NCI-H146 treated with DMSO at 0.1 percent for 48 hours (cell line): ENCODE measurements around the gene PASK.

Experiments used
- DNase-seq: peaks from one replicate; lab custom pipeline; 2025; ENCODE audit not compliant: unreplicated experiment; lab: John Stamatoyannopoulos, UW

Gene PASK

DNA sequence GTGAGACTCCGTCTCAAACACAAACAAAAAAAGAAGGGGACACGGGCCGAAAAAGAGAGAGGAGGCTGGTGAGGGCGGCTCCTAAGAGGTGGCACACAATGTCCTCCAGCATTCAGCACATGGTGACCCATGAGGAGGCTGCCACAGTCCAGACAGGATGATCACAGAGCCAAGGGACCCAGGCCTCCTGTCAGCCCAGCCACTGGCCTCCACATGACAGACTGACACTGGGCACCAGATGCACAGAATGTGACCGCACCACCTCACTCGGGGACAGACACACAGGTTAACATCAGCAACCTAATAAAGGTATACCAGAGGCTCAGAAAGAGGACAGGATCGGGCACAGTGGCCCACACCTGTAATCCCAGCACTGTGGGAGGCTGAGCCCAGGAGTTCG lies 21.0 kb downstream of the PASK start:
- no peak for DNase-seq

DNA sequence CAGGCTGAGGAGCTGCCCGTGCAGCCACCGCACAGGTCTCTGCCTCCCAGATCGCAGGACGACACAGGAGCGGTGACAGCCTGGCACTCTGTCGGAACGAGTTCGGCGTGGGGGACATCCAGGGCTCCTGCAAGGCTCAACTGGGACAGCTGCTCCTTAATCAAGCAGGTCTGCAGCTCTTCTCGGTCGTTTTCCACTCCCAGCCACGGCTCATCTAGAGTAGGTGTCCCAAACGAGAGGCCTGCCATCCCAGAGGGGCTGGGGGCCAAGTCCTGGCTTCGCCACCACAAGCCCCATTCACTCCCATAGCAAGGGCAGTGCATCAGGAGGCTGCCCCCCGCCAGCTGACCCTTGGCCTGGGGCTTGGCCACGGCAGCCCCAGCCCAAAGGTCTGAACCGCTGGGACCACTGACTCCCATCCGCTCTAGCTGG lies 22.5 kb downstream of the PASK start:
- DNase-seq = no peak

DNA sequence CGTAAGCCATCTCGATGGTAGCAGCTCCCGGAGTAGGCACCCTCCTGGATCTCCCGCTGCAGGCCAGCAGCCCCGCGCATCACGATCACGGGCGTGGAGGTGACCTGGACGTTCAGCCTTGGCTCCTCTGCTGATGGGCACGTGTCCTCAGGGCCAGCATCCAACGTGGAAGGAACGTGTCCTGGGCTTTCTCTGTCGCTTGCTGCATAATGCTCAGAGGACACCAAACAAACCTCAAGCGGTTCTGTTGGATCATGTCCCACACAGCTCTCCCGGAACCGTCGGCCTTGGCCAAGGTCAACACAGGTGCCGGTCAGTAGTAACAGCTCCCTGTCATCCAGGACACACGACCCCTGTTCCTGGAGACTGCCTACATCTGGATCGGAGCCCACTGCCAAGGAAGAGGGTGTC lies 23.1 kb downstream of the PASK start:
- DNase-seq = no peak

DNA sequence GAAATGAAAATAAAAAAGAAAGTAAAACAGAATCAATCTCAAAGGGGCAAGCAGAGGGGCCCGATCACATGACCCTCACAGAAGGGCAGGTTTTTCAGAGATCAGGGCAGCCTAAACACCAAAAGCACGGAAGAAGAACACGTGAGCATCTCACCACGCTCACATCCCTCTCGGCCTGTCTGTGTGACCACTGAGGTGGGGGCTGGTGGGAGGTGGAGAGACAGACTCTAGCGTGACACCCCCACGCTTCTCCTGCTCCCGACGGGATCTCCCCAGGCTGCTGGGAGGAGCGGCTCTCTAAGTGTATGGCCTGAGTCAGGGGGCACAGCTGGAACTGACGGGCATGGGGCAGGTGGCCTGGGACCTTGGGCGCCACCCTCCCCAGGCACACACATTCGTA lies 23.6 kb downstream of the PASK start:
- no peak for DNase-seq

DNA sequence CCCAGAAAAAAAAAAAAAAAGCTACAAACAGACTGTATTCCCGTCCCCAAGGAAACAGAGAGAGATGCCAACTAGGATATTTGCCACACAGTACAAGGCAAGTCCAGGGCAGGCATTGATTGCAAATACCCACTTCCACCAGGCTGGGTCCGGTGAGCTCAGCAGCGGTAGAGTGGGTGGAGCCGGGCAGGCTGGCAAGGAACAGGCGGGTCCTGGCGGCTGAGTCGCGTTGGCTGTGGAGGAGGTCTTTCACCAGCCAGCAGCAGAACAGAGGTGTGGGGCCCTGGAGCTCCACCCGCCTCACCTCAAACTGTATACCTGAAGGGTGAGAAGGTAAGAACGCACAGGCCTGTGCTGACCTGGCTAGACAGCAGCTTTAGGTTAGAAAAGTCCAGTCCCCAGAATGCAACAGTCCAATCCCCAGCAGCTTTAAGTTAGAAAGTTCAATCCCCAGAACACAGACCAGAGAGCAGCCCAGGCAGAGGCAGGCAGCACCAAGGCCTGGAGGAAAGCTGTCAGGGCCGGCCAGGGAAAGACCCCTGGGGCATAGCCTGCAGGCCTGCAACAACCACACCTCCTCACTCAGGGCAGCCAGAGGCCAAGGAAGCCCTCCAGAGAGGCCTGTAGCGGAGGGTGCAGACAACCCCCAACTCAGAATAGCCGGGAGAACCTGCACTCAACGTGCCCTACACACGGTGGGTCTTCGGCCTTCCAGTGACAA lies 25.3 kb downstream of the PASK start:
- DNase-seq = no peak

DNA sequence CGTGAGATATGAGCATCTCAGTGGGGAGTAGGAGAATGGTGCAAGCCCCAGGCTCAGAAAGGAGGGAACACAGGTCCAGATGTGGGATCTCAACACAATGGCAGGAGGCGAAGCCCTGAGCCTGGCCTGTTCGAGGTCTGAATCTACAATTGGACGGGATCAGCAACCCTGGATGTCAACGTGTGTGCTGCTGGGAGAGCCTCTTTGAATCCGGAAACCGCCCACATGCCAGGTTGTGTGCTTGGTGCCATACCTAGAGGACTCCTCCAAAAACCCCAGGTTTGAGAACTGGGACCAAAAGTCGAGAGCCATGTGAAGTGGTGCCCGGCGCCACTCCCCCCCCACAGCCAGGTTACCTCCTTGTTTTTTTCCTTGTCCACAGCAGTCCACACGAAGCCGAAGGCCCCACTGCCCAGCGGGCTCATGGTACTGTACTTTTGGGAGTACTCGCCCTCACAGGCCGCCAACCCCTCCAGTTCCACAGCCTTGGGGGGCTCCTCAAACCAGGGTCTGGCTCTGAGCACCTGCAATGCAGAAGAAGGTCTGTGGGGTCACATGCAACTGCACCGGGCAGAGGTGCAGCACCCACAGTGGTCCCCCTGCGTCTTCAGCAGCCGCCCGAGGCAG lies 26.8 kb downstream of the PASK start:
- DNase-seq = no peak

DNA sequence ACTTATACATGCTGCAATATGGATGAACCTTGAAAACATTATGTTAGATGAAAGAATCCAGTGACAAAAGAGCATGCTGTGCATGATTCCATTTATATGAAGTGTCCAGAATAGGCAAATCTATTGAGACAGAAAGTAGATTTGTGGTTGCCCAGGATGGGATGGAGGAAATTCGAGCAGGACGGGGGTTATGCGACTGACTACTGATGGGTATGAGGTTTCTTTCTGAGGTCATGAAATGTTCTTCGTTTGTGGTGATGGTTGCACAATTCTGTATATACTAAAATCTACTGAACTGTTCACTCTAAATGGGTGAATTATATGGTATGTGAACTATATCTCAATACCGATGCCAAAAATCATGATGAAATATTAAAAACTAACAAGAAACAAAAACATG lies 28.3 kb downstream of the PASK start:
- DNase-seq = no peak

DNA sequence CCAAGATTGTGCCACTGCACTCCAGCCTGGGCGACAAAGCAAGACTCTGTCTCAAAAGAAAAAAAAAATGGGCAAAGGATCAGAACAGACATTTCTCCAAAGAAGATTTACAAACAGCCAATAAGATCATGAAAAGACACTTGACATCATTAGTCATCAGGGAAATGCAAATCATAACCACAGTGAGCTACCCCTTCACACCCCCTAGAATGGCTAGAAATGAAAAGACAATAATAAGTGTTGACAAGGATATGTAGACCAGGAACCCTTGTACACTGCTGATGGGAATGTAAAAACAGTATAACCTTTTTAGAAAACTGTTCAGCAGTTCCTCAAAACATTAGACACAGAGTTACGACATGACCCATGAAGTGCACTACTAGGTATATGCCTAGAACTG lies 28.8 kb downstream of the PASK start:
- DNase-seq = no peak

DNA sequence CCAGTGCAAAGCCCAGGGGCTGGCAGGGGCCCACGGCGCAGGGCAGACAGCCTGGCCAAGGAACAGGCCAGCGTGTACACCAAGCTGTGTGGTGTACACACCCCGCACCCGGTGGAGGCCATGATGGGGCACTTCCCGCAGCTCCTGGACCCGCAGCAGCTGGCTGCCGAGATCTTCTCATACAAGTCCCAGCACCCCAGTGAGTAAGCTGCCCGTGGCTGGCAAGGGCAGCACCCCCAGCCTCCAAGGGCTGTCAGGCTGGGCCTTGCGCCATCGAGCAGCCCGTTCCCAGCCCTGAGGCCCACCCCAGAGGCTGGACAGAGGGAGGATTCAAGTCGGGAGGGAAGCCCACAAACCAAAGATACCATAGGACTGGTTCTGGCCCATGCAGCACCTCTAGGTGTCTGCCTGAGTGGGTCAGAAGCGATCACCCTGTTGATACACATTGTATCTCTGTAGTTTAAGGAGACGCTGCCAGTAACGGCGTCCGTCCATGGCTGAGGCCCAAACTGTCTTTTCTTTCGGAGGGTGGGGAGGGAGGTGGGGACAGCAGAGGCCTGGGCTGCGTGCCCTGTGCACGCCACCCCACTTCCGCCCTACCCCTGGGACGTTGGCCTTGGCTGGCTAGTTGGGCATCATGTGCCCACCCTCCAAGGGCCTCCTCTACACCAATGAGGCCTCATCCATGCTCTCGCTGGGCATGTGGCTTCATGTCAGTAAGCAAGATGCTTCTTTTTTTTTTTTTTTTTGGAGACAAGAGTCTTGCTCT lies 30.4 kb downstream of the PASK start:
- no peak for DNase-seq

DNA sequence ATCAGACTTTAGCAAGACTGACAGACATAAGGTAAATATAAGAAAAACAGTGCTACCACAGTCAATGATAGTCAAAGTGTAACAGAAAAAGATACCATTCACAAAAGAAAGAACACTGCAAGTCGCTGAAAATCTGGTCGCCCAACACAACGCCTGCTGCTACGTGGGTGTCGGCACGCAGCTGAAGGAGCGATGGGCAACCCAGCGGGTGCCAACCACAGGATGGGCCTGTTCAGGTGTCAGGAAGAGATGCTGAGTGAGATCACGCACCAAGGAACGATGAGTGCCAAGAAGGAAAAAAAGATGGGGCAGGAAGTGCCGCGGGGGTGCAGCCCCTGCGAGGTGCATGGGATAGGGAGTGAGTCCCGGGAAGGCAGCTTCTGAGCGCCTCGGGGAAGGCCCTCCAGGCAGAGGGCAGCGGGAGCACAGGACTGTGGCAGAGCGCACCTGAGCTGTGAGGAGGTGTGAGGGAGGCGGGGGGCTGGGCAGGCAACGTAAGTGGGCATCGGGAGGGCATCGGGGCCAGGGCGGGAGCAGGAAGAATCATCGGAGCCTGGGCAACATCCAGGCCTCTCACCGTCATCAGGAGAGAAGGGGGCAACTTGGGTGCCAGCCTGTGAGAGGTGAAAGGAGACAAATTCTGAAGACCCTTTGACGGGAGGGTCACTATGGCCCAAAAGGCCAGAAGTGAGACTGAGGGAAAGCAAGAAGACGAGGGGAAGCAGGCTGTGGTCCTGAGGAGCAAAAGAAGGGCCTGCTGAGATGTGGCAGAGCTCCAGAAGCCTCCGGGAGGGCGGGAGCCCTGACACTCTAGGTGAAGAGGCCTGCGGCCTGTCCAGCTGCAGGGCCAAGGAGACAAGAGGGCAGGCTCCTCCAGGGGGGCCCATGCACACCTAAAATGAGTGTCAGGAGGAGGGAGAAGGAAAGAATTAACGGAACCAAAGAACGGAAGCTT lies 32.4 kb downstream of the PASK start:
- DNase-seq = no peak

DNA sequence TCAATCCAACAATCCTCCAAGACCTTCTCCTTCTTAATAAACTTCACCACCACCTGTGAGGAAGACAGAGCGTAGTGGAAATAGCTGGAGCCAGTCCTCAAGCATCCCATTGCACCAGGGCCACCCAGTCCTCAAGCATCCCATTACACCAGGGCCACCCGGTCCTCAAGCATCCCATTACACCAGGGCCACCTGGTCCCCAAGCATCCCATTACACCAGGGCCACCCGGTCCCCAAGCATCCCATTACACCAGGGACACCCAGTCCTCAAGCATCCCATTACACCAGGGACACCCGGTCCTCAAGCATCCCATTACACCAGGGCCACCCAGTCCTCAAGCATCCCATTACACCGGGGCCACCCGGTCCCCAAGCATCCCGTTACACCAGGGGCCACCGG lies 33.9 kb downstream of the PASK start:
- no peak for DNase-seq

DNA sequence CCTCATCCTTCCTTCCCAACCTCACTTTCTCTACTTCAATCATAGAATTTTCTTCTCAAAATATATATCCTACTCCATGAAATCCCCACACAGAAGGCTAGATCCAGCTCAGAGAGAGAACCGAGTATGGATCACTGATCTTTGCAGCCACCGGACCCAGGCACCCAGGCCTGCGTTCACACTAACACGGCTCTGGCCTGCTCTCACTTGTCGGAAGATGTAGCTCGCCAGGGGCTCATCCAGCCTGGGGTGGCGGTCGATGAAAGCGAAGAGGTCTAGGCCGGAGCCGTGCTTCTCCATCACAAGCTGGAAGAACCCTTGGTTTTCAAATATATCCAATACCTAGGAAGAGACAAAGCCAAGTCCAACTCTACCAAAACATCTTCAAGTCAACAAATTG lies 34.4 kb downstream of the PASK start:
- no peak for DNase-seq

DNA sequence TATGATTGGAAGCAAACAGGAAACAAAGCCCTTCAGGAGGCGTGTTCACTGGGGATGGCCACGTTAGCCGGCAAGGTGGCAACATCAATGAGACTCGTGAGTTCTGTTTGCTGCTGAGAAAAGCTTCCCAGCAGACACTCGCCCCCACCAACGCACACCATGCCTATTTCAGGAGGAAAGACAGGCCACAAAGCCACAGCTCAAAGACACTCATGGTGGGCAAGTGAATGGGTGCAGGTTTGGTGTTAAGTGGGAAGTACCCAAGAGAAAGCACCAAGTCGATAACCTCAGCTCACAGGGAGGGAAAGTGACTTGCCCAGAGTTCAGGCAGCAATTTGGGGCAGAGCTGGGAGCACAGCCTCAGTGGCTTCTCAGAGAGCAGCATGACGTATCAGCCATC lies 36.7 kb downstream of the PASK start:
- no peak for DNase-seq

DNA sequence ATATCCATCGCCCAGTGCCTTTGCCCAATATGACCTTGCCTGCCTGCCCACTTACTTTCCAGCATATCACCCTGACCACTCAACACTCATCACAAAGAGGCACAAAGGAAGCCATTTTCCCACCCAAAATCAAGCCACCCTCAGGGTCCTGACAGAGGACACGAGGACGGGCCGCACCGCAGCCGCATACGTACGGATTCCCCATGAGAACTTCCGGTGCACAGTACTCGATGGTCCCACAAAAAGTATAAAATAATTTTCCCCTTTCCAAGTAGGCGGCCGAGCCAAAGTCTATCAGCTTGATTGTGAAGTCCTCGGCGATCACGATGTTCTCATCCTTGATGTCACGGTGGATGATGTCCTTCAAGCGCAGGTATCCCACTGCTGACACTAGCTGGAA lies 37.2 kb downstream of the PASK start:
- no peak for DNase-seq

DNA sequence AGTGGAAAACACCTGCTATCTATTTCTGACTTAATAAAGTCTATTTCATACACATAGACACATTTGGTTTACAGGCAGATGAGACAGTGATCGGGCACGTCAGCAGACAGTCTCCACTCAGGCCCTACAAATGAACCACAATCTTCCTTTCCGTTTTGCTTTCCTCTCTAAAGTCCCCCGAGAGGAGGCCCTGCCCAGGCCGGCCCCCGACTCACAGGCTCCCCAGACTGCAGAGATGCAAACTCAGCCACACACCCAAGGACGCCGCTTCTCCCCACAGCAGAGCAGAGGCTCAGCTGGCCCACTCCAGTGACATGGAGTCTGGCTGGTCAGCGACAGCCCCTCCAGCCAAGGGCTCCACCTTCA lies 37.8 kb downstream of the PASK start:
- DNase-seq = no peak

DNA sequence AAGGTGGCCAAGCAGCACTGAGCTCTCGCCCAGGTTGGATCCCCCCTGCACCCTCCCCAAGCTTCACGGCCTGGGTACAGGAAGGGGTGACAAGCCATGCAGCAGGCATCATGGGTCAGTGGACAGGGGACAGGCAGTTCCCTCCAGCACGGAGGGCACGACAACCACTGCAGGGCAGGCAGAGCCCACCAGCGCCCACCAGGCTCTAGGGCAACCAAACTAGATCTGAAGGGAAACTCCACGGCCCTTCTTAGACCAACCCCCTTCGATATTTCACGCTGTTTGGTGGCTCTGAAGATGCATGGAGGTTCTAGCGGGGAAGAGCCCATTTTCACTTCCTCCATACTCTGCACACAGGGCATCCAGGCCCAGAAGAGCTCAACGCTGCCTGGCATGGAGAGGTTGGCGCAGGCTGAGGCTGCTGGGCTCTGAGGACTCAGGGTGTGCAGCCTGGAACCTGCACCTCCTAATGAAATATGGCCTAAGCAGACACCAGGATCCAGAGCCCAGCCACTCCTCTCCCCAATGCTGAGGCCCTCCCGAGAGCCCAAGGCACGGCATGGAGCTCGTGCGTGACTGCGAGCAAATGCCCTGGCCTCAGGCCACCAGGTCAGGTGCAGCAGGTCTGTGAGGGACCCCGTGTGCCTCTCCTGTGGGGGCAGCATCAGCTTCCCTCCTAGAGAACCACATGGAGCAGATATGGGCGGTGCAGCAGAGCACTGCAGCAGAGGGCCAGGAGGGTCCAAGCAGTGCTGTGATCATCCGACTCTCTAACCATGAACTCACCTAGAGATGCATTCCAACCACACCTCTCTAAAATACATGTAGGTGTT lies 38.4 kb downstream of the PASK start:
- DNase-seq = no peak

DNA sequence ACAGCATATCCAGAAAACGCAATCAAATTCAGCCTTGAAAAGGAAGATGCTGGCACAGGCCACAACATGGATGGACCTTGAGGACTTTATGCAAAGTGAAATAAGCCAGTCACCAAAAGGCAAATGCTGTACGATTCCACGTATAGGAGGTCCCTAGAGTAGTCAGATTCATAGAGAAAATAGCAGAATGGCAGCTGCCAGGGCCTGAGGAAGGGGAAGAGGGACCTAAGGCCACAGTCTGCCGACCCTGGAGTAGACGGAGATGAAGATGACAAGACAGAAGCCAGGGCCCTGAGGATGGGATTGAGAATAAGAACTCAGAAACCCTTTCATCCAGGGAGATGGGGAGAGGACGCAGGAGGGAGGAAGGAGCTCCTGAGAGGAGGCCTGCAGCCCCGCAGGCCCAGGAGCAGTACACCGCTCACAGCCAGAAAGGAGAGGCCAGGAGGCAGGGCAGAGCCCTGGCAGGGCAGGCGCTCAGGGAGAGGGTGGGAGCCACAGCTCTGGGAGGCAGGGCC lies 39.1 kb downstream of the PASK start:
- DNase-seq = no peak

DNA sequence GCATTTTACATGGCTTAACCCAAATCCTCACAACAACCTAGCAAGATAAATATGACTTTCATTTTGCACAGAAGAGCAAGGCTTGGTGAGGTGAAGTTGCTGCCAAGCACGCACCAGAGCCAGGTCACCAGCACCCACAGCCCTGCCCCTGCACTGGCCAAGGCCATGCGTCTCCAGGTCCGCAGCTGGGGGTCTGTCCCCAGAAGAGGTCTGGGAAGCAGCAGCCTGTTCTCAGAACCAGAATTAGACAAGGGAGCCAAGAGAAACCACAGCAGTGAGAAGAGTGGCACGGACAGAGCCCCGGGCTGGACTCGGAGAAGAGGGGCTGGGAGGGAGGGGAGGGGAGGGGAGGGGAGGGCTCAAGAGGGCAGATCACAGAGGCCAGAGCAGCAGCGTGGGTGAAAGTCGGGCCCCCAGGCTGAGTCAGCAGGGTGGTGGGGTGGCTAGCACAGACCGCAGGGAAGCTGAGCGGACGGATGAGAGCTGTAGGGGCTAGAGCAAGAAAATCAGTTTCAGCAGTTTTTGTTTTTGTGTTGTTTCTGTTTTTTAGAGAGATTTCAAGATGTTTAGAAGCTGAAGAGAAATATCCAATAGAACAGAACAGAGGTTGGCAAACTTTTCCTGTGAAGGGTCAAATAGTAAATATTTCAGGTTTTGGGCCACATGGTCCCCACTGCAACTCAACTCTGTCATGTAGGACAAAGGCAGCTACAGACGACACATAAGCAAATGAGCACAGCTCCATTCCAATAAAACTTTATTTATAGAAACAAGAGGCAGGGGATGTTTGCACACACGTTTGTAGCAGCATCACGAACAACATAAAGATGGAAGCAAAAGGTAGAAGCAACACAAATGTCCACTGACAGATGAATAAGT lies 39.8 kb downstream of the PASK start:
- no peak for DNase-seq
